IMR-90 (cell line): Measurements from ENCODE around the gene TCP1. TPM values are rescaled to one million over a fixed set of nuclear protein-coding genes. Genes with fewer than 3 reads are reported as not detected.

Experiments
- ATAC-seq: fragments of 200-7000 bp; cut with Tn5 transposase; 2 replicates; pipeline ENCODE4 v1.9.1; 2020; ENCODE audit warnings: low read depth, mild to moderate bottlenecking, moderate library complexity
- BruUV-seq: library from RNA; stranded (reverse); fragments of 400-500 nt; replicated peaks from 2 replicates; lab custom pipeline; 2021; lab: Mats Ljungman, UMichigan
- CTCF ChIA-PET: fragments of 300-600 bp; formaldehyde crosslinking; extraction: SDS; loops from one replicate; lab custom pipeline; 2021; ENCODE audit warnings: antibody characterized with exemption; lab: Yijun Ruan, JAX
- POLR2A ChIA-PET: fragments of 300-600 bp; sonication (Branson Sonifier 250); formaldehyde crosslinking; loops from one replicate; lab custom pipeline; 2022; ENCODE audit warnings: antibody characterized with exemption; ENCODE audit not compliant: unreplicated experiment; lab: Charles Lee
- DNase-seq: peaks from one replicate; pipeline ENCODE4 v3.0.0; 2013
- H2AFZ ChIP-seq: replicated peaks from 2 replicates; pipeline ENCODE3; 2013; ENCODE audit warnings: low read length, mild to moderate bottlenecking; ENCODE audit not compliant: poor library complexity
- H2AK5ac ChIP-seq: 2 replicates; pipeline ENCODE4 v1.6.1; 2013; ENCODE audit warnings: low read depth, low read length, inconsistent platforms
- H2AK9ac ChIP-seq: replicated peaks from 2 replicates; pipeline ENCODE3; 2013; ENCODE audit warnings: mild to moderate bottlenecking, low read depth, low read length, moderate library complexity; ENCODE audit not compliant: poor library complexity
- H2BK120ac ChIP-seq: 2 replicates; pipeline ENCODE4 v1.6.1; 2013; ENCODE audit warnings: low read depth, low read length, inconsistent platforms
- H2BK15ac ChIP-seq: 3 replicates; pipeline ENCODE4 v1.6.1; 2013; ENCODE audit warnings: low read depth, low read length, inconsistent platforms
- H2BK20ac ChIP-seq: 2 replicates; pipeline ENCODE4 v1.6.1; 2013; ENCODE audit warnings: low read depth, mild to moderate bottlenecking, inconsistent platforms, low read length, moderate library complexity
- H2BK5ac ChIP-seq: 2 replicates; pipeline ENCODE4 v1.6.1; 2013; ENCODE audit warnings: mild to moderate bottlenecking, low read depth, low read length, inconsistent platforms; ENCODE audit not compliant: poor library complexity, severe bottlenecking
- H3K14ac ChIP-seq: replicated peaks from 2 replicates; pipeline ENCODE4 v1.6.1; 2013; ENCODE audit warnings: low read depth, low read length, inconsistent platforms
- H3K18ac ChIP-seq: 2 replicates; pipeline ENCODE4 v1.6.1; 2013; ENCODE audit warnings: low read depth, low read length, control low read depth
- H3K23ac ChIP-seq: 2 replicates; pipeline ENCODE4 v1.6.1; 2013; ENCODE audit warnings: low read depth, low read length, inconsistent platforms
- H3K27ac ChIP-seq: 2 replicates; pipeline ENCODE4 v1.5.1; 2013; ENCODE audit warnings: mild to moderate bottlenecking, control low read depth, low read length; ENCODE audit not compliant: insufficient read depth
- H3K27me3 ChIP-seq: 2 replicates; pipeline ENCODE4 v1.6.1; 2013; ENCODE audit warnings: low read length; ENCODE audit not compliant: control insufficient read depth, insufficient read depth
- H3K36me3 ChIP-seq: 2 replicates; pipeline ENCODE4 v1.6.1; 2013; ENCODE audit warnings: low read length, mixed read lengths; ENCODE audit not compliant: control insufficient read depth, insufficient read depth
- H3K4ac ChIP-seq: 2 replicates; pipeline ENCODE4 v1.6.1; 2013; ENCODE audit warnings: low read depth, low read length, inconsistent platforms
- H3K4me1 ChIP-seq: 2 replicates; pipeline ENCODE4 v1.6.1; 2013; ENCODE audit warnings: low read length, mixed read lengths; ENCODE audit not compliant: control insufficient read depth, insufficient read depth
- H3K4me2 ChIP-seq: 2 replicates; pipeline ENCODE4 v1.6.1; 2013; ENCODE audit warnings: low read depth, mild to moderate bottlenecking, control low read depth, low read length, moderate library complexity
- H3K4me3 ChIP-seq: 2 replicates; pipeline ENCODE4 v1.5.1; 2013; ENCODE audit warnings: low read depth, mild to moderate bottlenecking, control low read depth, low read length, moderate library complexity; ENCODE audit not compliant: insufficient read depth
- H3K56ac ChIP-seq: 2 replicates; pipeline ENCODE4 v1.6.1; 2013; ENCODE audit warnings: low read length, inconsistent platforms; ENCODE audit not compliant: insufficient read depth; ENCODE audit errors: extremely low read depth
- H3K79me1 ChIP-seq, 2 experiments: 2 replicates each; pipeline ENCODE4 v1.6.1; 2013; ENCODE audit warnings: low read length in 2 of 2, inconsistent platforms in 1 of 2, low read depth in 1 of 2
- H3K9ac ChIP-seq: 2 replicates; pipeline ENCODE4 v1.6.1; 2013; ENCODE audit warnings: low read depth, low read length, control low read depth
- H3K9me1 ChIP-seq: 2 replicates; pipeline ENCODE4 v1.6.1; 2013; ENCODE audit warnings: low read length, inconsistent platforms; ENCODE audit not compliant: insufficient read depth
- H3K9me3 ChIP-seq: 2 replicates; pipeline ENCODE4 v1.6.1; 2013; ENCODE audit warnings: low read length; ENCODE audit not compliant: control insufficient read depth, insufficient read depth
- H4K20me1 ChIP-seq: 2 replicates; pipeline ENCODE4 v1.6.1; 2013; ENCODE audit warnings: low read length, inconsistent platforms; ENCODE audit not compliant: insufficient read depth
- H4K5ac ChIP-seq: 2 replicates; pipeline ENCODE4 v1.6.1; 2013; ENCODE audit warnings: mild to moderate bottlenecking, low read depth, low read length, control low read depth
- H4K8ac ChIP-seq, 2 experiments: 2 replicates each; pipeline ENCODE4 v1.6.1; 2013; ENCODE audit warnings: low read depth in 2 of 2, low read length in 2 of 2, control low read depth in 1 of 2, inconsistent platforms in 1 of 2
- H4K91ac ChIP-seq: 2 replicates; pipeline ENCODE4 v1.6.1; 2013; ENCODE audit warnings: low read depth, low read length, inconsistent platforms; ENCODE audit not compliant: insufficient read depth
- BHLHE40 ChIP-seq: fragments of 150-350 bp; IDR thresholded peaks from 2 replicates; pipeline ENCODE4 v1.6.1; 2016; ENCODE audit warnings: mild to moderate bottlenecking, low read depth, low read length
- CEBPB ChIP-seq: IDR thresholded peaks from 2 replicates; pipeline ENCODE4 v1.6.1; 2012; ENCODE audit warnings: low read depth, low read length, improper control_type of control experiment
- CHD1 ChIP-seq: IDR thresholded peaks from 2 replicates; pipeline ENCODE4 v1.6.1; 2012; ENCODE audit warnings: low read depth, low read length, improper control_type of control experiment
- FOS ChIP-seq: fragments of 150-350 bp; IDR thresholded peaks from 2 replicates; pipeline ENCODE4 v1.6.1; 2016; ENCODE audit warnings: low read depth, low read length
- MAFK ChIP-seq: IDR thresholded peaks from 2 replicates; pipeline ENCODE4 v1.6.1; 2012; ENCODE audit warnings: low read depth, low read length, improper control_type of control experiment
- MAZ ChIP-seq: IDR thresholded peaks from 2 replicates; pipeline ENCODE4 v1.6.1; 2012; ENCODE audit warnings: low read depth, mild to moderate bottlenecking, low read length, improper control_type of control experiment, moderate library complexity, borderline replicate concordance
- MXI1 ChIP-seq: IDR thresholded peaks from 2 replicates; pipeline ENCODE4 v1.6.1; 2012; ENCODE audit warnings: low read depth, mild to moderate bottlenecking, low read length, moderate library complexity, borderline replicate concordance
- NFE2L2 ChIP-seq: fragments of 150-350 bp; IDR thresholded peaks from 2 replicates; pipeline ENCODE4 v1.6.1; 2016; ENCODE audit warnings: low read depth, mild to moderate bottlenecking, low read length
- POLR2A ChIP-seq: IDR thresholded peaks from 2 replicates; pipeline ENCODE4 v1.6.1; 2012; ENCODE audit warnings: mild to moderate bottlenecking, low read depth, low read length
- RAD21 ChIP-seq: IDR thresholded peaks from 2 replicates; pipeline ENCODE4 v1.6.1; 2012; ENCODE audit warnings: low read length, improper control_type of control experiment
- RCOR1 ChIP-seq: IDR thresholded peaks from 2 replicates; pipeline ENCODE4 v1.6.1; 2012; ENCODE audit warnings: mild to moderate bottlenecking, low read length, improper control_type of control experiment; ENCODE audit not compliant: insufficient replicate concordance
- RFX5 ChIP-seq: IDR thresholded peaks from 2 replicates; pipeline ENCODE4 v1.8.0; 2012; ENCODE audit warnings: low read depth, mild to moderate bottlenecking, low read length, moderate library complexity
- SMC3 ChIP-seq: fragments of 150-350 bp; IDR thresholded peaks from 2 replicates; pipeline ENCODE4 v1.6.1; 2016; ENCODE audit warnings: low read depth, mild to moderate bottlenecking, antibody characterized with exemption, low read length, moderate library complexity
- WGBS, 2 experiments: methylation state at CpG; one replicate each; pipeline versions ENCODE4 v1.1.5 to v1.1.7; 2013; ENCODE audit warnings: missing lambda C conversion rate in 2 of 2; ENCODE audit not compliant: insufficient read length in 1 of 2; ENCODE audit errors: extremely low coverage in 2 of 2; 5-methylcytosine and 5-hydroxymethylcytosine counted together
- dilution Hi-C: fragments of 300-500 bp; cut with HindIII; formaldehyde crosslinking; loops from one replicate; pipeline ENCODE4 v1.14.3; 2018; ENCODE audit warnings: low sequenced_read_pairs; ENCODE audit not compliant: unreplicated experiment
- in situ Hi-C: fragments of 300-500 bp; cut with MboI; formaldehyde crosslinking; loops from 3 replicates; pipeline ENCODE4 v1.14.3; 2019; ENCODE audit warnings: low sequenced_read_pairs, inconsistent platforms, mixed read lengths
- intact Hi-C: fragments of 100-400 bp; cut with micrococcal nuclease; formaldehyde crosslinking; loops from 2 replicates; pipeline ENCODE4 v1.10.0; 2022
- polyA plus RNA-seq, 3 experiments: library from polyadenylated mRNA; depleted of rRNA; stranded (reverse); fragments of >200 nt; gene quantifications; 2 replicates each; pipeline ENCODE4 v1.2.3, GENCODE V29; 2012; ENCODE audit warnings: low replicate concordance in 1 of 3
- total RNA-seq: library from RNA; depleted of rRNA; stranded (reverse); fragments of >200 nt; gene quantifications from 2 replicates; pipeline ENCODE4 v1.2.3, GENCODE V29; 2012
- TF ChIP-seq, protein P1 (sequence below): conservative IDR thresholded peaks from 2 replicates; pipeline ENCODE4 v1.5.1; 2012; ENCODE audit warnings: mild to moderate bottlenecking, low read depth, low read length, improper control_type of control experiment
- TF ChIP-seq, protein P2 (sequence below): fragments of 150-350 bp; IDR thresholded peaks from 2 replicates; pipeline ENCODE4 v1.6.1; 2017; ENCODE audit warnings: mild to moderate bottlenecking, antibody characterized with exemption, low read length, low read depth
- TF ChIP-seq, protein P3 (sequence below): fragments of 150-350 bp; IDR thresholded peaks from 2 replicates; pipeline ENCODE4 v1.6.1; 2016; ENCODE audit warnings: low read depth, mild to moderate bottlenecking, low read length, moderate library complexity, borderline replicate concordance

The TCP1 gene
- total and polyA plus RNA-seq, 2 of the 4 experiments (the other 2 are of a cell fraction): 119 to 576 TPM

DNA sequence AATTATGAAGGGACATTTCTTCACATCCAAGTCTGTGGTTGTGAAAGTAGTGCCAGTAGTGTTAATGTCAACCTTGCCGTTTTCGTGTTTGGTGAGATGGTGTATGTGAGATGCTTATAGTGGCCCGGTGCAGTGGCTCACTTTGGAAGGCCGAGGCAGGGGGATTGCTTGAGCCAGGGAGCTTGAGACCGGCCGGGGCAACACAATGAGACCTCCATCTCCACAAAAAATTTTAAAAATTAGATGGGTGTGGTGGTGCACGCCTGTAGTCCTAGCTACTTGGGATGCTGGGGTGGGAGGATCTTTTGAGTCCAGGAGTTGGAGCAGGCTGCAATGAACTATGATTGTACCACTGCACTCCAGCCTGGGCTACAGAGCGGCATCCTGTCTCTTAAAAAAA, 48.1 kb upstream of the TCP1 start:
- Histone ChIP-seq H2AFZ (no peak overlapping the region), H4K5ac (no peak overlapping the region), H2BK5ac (no peak overlapping the region), H3K36me3 (no peaks in the 10 kb centered on the region), H2AK9ac (no peak overlapping the region), H3K18ac (no peak overlapping the region), H4K20me1 (no peaks in the 10 kb centered on the region), H3K27me3 (no peaks in the 10 kb centered on the region; the same call in 1 of the 2 replicates), H3K27ac (no peak overlapping the region), H3K9ac (no peak overlapping the region), H3K14ac (no peak overlapping the region), H2AK5ac (no peak overlapping the region), H4K91ac (no peak overlapping the region), H3K4me3 (no peak overlapping the region), H2BK20ac (no peak overlapping the region), H3K9me3 (no peaks in the 10 kb centered on the region), H3K23ac (no peak overlapping the region), H3K9me1 (0 out of 2 replicates have a peak, but pooled peaks cover 4% of the 10 kb centered on the region), H3K4me1 (no peaks in the 10 kb centered on the region), H3K4ac (no peak overlapping the region), H3K56ac (no peak overlapping the region), H2BK15ac (no peak overlapping the region), H4K8ac (no peak overlapping the region), H2BK120ac (no peak overlapping the region), H3K79me1 (no peaks in the 10 kb centered on the region), H3K4me2 (no peak overlapping the region)
- TF ChIP-seq NFE2L2 (no peak), MAFK (no peak), POLR2A (no peak), BHLHE40 (no peak), RFX5 (no peak), FOS (no peak), RAD21 (no peak), MAZ (no peak), CEBPB (no peak), MXI1 (no peak), RCOR1 (no peak), SMC3 (no peak), CHD1 (no peak)
- TF ChIP-seq, protein P1, sequence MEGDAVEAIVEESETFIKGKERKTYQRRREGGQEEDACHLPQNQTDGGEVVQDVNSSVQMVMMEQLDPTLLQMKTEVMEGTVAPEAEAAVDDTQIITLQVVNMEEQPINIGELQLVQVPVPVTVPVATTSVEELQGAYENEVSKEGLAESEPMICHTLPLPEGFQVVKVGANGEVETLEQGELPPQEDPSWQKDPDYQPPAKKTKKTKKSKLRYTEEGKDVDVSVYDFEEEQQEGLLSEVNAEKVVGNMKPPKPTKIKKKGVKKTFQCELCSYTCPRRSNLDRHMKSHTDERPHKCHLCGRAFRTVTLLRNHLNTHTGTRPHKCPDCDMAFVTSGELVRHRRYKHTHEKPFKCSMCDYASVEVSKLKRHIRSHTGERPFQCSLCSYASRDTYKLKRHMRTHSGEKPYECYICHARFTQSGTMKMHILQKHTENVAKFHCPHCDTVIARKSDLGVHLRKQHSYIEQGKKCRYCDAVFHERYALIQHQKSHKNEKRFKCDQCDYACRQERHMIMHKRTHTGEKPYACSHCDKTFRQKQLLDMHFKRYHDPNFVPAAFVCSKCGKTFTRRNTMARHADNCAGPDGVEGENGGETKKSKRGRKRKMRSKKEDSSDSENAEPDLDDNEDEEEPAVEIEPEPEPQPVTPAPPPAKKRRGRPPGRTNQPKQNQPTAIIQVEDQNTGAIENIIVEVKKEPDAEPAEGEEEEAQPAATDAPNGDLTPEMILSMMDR: no peak
- TF ChIP-seq, protein P2, sequence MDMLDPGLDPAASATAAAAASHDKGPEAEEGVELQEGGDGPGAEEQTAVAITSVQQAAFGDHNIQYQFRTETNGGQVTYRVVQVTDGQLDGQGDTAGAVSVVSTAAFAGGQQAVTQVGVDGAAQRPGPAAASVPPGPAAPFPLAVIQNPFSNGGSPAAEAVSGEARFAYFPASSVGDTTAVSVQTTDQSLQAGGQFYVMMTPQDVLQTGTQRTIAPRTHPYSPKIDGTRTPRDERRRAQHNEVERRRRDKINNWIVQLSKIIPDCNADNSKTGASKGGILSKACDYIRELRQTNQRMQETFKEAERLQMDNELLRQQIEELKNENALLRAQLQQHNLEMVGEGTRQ: no peak
- TF ChIP-seq, protein P3, sequence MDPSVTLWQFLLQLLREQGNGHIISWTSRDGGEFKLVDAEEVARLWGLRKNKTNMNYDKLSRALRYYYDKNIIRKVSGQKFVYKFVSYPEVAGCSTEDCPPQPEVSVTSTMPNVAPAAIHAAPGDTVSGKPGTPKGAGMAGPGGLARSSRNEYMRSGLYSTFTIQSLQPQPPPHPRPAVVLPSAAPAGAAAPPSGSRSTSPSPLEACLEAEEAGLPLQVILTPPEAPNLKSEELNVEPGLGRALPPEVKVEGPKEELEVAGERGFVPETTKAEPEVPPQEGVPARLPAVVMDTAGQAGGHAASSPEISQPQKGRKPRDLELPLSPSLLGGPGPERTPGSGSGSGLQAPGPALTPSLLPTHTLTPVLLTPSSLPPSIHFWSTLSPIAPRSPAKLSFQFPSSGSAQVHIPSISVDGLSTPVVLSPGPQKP: no peak
- in situ Hi-C loops (no loop called here), dilution Hi-C loops (no loop called here), intact Hi-C loops (no loop called here)
- no TSS peak for BruUV-seq
- CTCF ChIA-PET: interaction anchor here (1.3 kb wide), 1 partner anchor 8 kb away, joined by 3 read pairs; no protein-coding TSS in a partner anchor
- no peak for ATAC-seq
- DNase-seq: no peak
- WGBS, 2 experiments: no CpG with 5 or more reads among the region's 8 CpGs
- POLR2A ChIA-PET: no interaction called here
